Stimulated activated CD8-positive, alpha-beta memory T cell treated with anti-CD3 and anti-CD28 coated beads, Interleukin-12 subunit alpha, Interleukin-12 subunit beta, amount 100 ng/mL, for 4 hours (primary cell): ENCODE measurements around the gene SYT1.

Experiments used
- DNase-seq: peaks from one replicate; pipeline ENCODE4 v3.0.0-alpha.2; 2020; ENCODE audit warnings: low read depth

Gene SYT1

GRCh38 chr12:79057540-79057939 is 193.0 kb downstream of the SYT1 start:
- no peak for DNase-seq

- no peak for DNase-seq
Observed at GRCh38 chr12:79058342-79058741, 193.8 kb downstream of the SYT1 start.

GRCh38 chr12:79059557-79059956 is 195.0 kb downstream of the SYT1 start:
- DNase-seq, result no peak

GRCh38 chr12:79063258-79063657 is 198.7 kb downstream of the SYT1 start:
- DNase-seq, result no peak

- no peak for DNase-seq
Observed at GRCh38 chr12:79067977-79068376, 203.4 kb downstream of the SYT1 start.

- DNase-seq, result no peak
Observed at GRCh38 chr12:79069009-79069408, 204.4 kb downstream of the SYT1 start.

- DNase-seq, result no peak
Observed at GRCh38 chr12:79071498-79071897, 206.9 kb downstream of the SYT1 start.

GRCh38 chr12:79073506-79073905 is 208.9 kb downstream of the SYT1 start:
- DNase-seq, result no peak

GRCh38 chr12:79082595-79082994 is 218.0 kb downstream of the SYT1 start:
- DNase-seq, result no peak

GRCh38 chr12:79083181-79083580 is 218.6 kb downstream of the SYT1 start:
- no peak for DNase-seq

- DNase-seq, result no peak
Observed at GRCh38 chr12:79085106-79085682, 220.6 kb downstream of the SYT1 start.

- DNase-seq, result no peak
Observed at GRCh38 chr12:79086541-79087296, 222.1 kb downstream of the SYT1 start.

- no peak for DNase-seq
Observed at GRCh38 chr12:79098530-79098929, 234.0 kb downstream of the SYT1 start.

- no peak for DNase-seq
Observed at GRCh38 chr12:79108962-79109361, 244.4 kb downstream of the SYT1 start.

GRCh38 chr12:79114896-79115295 is 250.3 kb downstream of the SYT1 start:
- DNase-seq, result no peak

GRCh38 chr12:79115743-79116142 is 251.2 kb downstream of the SYT1 start:
- no peak for DNase-seq

- DNase-seq, result no peak
Observed at GRCh38 chr12:79119796-79120195, 255.2 kb downstream of the SYT1 start.

GRCh38 chr12:79121486-79121885 is 256.9 kb downstream of the SYT1 start:
- no peak for DNase-seq

GRCh38 chr12:79124385-79124784 is 259.8 kb downstream of the SYT1 start:
- DNase-seq, result no peak

- DNase-seq, result no peak
Observed at GRCh38 chr12:79125358-79125757, 260.8 kb downstream of the SYT1 start.

GRCh38 chr12:79127271-79127751 is 262.7 kb downstream of the SYT1 start:
- no peak for DNase-seq

- DNase-seq, result no peak
Observed at GRCh38 chr12:79128956-79129355, 264.4 kb downstream of the SYT1 start.

- DNase-seq, result no peak
Observed at GRCh38 chr12:79138872-79139271, 274.3 kb downstream of the SYT1 start.

- no peak for DNase-seq
Observed at GRCh38 chr12:79140711-79141110, 276.1 kb downstream of the SYT1 start.
